NCI-H446 (cell line): ENCODE measurements around the gene MC2R.
"Not testable (repeated sequence)": the region's sequence is repeated elsewhere in the genome, so short reads cannot be mapped to it uniquely, and the experiment has no call there.

Source experiments
- DNase-seq, 2 experiments: peaks; one replicate each; lab custom pipeline; 2025; lab: John Stamatoyannopoulos, UW

The MC2R gene

DNA sequence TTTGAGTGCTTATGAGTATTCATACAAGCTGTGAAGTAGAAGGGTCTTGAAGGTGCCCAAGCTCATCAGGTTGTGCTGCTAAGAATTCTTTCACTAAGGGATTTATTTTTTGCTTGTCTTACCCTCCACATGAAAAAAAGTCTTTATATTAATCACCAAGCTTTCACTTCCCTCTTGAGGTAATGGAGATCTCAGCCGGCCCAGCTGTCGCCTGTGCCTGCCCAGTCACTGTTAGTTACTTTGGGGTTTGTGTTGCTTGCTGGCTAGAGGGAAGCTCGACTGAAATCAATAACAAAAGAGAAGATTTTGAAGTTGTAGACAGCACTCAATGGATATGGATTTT is 21.9 kb downstream of the MC2R start:
- DNase-seq: no peak

DNA sequence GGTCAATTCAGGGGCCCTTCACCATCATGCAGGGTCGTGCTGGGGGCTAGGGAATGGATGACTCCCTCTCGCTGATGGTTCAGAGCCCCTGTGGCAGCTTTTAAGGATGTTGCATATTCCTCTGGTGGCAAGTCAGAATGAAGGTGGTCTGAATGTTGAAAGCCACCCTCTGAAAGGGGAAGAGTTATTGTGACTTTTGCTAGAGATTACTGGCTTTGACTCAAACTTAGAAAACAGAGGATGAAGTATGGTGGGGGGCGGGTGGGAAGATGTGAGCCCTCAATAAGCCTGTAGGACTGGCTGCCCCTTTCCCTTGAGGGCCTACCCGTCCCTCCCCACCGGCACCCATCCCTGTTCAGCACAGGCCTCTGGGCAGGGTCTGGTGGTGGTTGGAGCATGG is 23.2 kb downstream of the MC2R start:
- no peak for DNase-seq

DNA sequence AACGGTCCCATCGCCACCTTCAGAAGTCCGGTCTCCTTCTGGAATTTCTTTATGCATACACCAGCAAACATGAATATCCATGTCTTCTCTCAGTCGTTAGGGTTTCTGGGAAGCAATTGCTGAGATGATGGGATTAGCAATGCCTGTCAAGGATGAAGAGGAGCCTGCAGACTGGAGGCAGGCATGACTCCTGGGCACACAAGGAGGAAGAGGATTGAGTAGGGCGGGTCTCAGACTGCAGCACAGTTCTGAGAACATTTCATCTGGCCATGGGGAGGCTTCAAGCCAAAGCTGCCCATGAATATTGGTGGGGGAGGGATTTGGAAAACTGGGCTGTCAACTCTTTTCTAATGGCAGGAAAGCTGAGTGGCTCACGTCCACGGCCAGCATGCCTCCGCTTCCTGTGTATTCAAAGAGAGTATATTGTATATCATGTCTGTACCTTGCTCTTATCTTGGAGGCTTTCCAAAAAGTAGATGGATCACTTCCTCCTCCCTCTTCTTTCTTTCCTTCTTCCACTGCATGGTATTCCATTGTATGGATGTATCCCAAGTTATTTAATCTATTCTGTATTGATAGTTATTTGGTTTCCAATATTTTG is 24.5 kb downstream of the MC2R start:
- no peak for DNase-seq

DNA sequence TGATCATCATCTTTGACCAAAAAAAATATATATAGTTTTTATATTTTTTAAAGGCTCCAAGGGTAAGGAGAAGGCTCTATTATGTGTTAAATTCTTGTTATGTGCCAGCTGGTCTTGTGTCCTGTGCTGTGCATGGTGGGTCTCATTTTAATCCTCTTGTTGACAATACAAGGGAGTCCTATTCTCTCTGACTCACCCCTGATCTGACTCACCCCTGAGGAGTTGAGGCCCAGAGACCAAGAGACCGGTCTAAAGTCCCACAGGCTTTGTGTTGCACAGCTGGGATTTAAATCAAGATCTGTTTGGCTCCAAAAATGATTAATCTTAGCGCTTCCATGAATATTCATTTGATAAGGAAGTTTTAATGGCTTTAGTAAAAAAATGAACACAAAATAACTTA is 25.7 kb downstream of the MC2R start:
- DNase-seq: no peak

DNA sequence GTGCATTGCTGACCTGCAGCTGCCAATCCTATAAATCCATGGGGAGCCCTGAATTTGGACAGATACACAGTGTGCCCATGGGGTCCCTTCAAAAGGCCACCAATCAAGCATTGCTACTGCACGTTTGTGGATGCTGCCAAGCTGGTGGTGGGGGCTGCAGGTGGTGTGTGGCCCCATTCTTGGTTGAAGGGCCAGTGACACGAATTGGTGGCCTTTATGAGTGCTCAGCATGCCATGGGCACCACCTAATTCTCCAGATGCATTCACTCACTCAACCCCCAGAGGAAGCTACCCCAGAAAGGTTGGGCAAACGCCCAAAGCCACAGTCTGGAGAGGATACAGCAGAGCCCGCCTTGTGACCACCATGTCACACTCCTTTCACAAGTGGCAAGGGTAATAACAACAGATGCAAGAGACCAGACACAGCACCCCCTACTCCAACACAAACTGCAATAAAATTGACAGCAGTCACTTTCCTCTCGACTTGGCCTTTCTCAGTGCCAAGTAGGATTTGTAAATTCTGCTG is 27.1 kb downstream of the MC2R start:
- peak in 1 of 2 experiments; percentile 49 for DNase-seq

DNA sequence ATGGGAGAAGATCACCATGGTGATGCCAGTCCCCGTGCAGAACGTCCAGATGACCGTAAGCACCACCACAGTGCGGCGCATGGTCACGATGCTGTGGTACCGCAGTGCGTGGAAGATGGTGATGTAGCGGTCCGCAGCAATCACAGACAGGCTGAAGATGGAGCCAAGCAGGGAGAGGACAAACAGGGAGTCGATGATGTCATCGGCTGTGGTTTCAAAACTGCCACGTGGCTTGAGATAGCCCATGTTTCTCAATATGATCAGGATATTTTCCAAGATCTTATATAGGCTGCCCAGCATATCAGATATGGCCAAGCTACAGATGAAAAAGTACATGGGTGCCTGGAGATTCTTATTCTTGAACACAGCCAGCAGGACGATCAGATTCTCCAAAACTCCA is 30.3 kb downstream of the MC2R start:
- no peak for DNase-seq

DNA sequence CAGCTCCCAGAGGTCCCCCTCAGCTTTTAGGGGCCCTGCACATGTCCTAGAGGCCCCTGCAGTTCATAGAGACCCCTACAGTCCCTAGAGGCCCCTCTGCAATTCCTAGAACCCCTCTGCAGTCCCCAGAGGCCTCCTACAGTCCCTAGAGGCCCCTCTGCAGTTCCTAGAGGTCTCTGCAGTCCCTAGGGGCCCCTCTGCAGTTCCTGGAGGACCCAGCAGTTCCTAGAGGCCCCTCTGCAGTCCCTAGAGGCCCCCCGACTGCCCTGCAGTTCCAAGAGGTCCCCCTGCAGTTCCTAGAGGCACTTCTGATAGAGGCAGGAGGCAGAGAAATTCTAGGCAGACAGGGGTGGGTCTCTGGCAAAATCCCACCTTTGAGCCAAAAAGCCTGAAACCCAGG is 35.4 kb downstream of the MC2R start:
- no peak for DNase-seq

DNA sequence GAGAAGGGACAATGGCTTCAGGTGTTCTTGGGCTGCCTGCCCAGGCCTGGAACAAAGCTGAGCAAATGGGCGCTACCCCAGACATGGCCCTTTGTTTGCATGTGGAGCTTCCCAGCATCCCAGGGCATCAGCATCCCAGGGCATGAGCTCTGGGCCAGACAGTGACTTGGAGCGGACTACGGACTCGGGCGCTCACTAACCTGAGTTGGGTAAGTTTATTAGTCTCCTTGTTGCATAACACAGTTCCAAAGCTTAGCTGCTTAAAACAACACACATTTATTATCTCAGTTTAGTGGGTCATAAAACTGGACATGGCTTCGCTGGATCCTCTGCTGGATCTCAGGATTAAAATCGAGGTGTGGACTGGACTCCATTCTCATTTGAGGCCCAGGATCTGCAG is 35.8 kb downstream of the MC2R start:
- DNase-seq: no peak

DNA sequence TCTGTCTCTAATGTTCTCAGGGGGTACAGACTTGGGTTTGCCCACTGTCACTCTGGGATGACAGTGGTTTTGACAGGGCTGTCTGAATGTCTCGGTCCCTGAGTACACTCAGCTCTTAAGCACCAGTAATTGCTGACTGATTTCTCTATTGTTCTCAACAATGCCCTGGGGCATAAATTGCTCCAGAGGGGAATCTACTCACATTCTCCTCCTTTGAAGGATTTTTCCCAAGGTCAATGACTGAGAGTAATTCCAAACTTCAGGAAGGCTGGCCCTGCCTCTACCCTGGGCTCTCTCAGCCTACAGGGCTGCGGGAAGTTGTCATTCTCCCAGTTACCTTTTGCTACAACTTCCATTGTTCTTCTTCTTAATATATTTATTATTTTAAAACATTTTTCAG is 36.5 kb downstream of the MC2R start:
- DNase-seq: no peak

DNA sequence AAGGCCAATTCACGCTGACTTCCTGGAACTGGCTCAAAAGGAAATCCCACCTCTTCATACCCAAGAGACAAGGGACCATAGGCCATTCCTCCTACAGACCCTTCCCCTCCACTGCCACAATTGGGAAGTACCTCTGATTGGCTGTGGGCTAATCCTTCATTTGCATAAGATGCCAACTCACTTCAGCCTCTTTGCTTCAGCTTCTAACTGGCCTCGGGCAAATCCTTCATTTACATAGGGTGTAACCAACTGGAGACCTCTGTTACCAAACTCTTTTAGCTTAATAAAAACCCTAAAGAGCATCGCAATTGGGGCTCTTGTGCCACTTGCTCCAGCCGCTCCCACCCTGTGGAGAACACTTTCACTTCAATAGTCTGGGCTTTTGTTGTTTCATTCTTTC is 38.2 kb downstream of the MC2R start:
- no peak for DNase-seq

DNA sequence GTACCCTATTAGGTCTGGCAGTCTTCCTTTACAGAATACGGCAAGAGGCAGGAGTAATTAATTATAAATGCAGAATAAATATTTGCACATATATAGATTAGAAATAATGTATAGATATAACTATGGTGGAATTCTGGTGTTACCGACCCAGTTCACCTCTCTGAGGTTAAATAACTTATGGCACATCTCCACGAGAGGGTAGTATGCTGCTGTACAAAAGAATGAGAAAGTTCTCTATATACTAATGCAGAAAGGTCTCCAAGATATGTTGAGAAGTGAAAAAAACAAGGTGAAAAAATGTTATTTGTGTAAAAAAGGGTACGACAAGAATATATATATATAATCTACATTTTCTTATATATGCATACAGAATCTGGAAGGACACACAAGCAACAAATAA is 40.8 kb downstream of the MC2R start:
- no peak for DNase-seq

DNA sequence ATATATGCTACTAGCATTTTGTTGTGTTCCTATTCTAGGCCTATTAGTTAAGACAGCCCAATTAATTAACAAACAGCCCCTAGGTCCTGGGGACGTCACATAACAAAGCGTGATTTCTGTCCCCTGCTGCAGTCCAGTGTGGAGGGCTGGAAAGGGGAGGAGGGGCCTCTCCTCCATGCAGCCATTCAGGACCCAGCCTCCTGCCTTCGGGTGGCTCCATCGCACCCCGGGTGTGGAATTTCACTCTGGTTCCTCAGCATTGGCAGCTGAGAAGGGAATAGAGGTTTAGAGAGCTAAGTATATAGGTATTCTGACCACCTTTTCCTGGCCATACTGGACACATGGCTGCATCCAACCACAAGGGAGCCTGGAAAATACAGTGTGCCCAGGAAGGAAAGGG is 42.4 kb downstream of the MC2R start:
- DNase-seq: no peak

DNA sequence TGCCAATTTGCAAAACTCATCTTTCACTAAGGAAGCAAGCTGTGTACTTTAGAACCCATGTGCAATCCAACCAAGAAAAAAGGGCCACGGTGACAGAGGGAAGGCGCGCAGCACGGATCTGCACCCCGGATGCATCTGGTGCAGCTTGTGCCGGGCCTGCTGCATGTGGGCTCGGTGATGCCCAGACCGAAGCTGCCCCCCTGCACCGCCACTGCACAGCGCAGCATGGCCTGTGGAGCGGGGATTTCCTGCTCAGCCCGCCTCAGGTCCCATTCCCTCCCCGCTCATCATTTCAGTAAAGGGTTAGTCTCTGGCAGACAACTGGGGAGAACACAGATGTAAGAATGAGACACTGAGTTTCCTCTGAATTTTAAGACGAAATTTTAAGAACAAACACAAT is 43.0 kb downstream of the MC2R start:
- DNase-seq: no peak

DNA sequence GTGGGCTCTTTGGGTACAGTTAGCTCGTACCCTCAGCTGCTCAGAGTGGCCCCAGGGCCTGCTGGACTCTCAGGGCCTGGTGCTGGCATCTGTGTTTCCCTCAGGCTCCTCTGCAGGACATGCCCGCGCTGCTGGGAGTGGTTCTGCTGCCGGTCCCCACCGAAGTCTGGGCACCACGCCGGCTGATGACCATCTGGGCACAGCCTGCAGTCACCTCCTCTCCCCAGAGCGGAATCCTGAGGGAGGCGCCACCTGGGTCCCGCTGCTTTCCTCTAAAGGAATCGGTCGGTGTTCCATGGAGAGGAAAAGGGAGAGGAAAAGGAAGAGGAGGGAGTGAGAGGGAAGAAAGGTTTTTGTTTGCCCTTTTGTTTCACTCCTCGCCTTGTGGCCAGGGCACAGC is 43.6 kb downstream of the MC2R start:
- no peak for DNase-seq

DNA sequence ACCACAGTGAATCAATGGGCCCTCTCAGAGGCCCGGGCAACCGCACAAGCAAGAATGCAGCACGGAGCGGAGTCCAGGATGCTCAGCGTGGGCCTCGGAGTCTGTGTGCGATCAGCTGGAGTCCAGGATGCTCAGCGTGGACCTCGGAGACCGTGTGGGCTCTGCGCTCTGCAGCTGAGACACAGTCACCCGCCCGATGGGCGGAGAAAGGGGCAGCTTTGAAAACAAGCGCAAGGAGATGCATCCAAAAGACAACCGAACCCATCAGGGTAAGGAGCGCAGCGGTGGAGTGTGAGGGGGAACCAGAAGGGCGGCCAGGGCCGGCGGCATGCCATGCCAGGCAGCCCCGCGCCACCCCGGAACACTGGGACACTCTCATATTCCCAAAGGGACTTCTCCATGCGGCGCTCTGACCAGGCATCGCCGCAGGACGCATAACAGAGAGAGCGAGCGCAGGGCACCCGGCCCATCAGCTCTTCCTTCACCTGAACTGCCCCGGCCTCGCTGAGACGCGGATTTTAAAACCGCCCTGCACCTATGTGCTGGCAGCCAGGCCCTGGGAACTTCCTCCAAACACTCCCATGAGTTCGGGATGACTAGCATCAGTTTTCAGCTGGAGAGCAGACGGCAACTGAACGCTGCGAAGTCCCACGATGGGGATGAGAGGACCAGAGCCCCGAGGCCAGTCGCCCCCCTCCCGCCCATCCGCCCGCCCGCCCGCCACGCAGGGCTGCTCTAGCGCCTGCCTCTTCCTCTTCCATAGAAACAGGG is 46.6 kb downstream of the MC2R start:
- DNase-seq: no peak

DNA sequence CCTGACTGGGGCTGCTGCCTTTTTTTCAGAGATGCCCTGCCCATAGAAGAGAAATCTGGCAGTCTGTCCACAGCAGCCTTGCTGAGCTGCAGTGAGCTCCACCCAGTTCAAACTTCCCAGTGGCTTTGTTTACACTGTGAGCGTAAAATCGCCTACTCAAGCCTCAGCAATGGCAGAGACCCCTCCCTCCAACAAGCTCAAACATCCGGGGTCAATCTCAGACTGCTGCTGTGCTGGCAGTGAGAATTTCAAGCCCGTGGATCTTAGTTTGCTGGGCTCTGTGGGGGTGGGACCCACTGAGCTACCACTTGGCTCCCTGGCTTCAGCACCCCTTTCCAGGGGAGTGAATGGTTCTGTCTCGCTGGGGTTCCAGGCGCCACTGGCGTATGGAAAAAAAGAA is 52.4 kb downstream of the MC2R start:
- DNase-seq: not testable (repeated sequence)

DNA sequence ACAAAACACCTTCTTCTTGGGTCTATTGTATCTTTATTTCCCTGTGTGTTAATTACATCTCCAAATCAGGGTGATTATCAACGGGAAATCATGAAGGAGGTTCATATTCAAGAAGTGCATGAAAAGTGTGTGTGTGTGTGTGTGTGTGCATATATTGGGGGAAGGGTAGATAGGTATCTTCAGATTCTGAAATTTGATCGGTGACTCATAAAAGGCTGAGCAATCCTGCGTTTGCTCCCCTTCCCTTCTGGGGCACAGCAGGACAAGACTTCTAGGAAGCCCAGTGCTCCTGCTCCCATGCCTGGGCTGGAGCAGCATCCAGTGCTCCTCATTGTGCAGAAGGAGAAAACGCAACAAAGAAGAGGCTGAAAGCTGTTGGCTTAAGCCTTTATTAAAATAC is 65.5 kb downstream of the MC2R start:
- no peak for DNase-seq

DNA sequence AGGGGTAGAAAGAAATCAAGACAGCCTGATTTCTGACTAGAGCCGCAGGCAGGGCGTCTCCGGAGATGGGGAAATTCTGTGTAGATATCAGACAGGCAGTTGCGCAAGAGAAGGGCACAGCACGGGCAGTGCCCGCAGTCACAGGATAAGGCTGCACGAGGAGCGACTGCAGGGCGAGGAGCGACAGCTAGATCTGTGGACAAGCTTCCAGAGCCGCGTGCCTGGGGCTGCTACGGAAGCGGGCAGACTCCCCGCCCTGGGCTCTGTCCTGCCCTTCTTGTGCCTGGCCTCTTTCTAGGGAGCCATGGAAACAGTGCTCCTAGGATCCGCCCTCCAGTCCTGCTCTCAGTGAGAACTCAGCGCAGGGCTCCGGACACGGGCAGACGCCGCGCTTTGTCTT is 78.8 kb downstream of the MC2R start:
- no peak for DNase-seq

DNA sequence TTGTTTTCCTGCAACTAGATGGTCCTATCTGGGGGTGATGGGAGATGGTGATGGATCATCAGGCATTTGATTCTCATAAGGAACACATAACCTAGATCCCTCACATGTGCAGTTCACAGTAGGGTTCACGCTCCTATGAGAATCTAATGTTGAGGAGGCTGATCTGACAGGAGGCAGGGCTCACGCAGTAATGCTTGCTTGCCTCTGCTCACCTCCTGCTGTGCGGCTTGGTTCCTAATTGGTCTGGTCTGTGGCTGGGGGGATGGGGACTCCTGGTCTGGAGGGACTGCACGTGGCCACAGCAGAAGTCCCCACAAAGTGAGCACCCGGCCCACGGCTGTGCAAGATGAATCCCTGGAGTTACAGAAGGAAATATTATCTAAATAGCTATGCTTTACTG is 80.1 kb downstream of the MC2R start:
- DNase-seq: no peak

DNA sequence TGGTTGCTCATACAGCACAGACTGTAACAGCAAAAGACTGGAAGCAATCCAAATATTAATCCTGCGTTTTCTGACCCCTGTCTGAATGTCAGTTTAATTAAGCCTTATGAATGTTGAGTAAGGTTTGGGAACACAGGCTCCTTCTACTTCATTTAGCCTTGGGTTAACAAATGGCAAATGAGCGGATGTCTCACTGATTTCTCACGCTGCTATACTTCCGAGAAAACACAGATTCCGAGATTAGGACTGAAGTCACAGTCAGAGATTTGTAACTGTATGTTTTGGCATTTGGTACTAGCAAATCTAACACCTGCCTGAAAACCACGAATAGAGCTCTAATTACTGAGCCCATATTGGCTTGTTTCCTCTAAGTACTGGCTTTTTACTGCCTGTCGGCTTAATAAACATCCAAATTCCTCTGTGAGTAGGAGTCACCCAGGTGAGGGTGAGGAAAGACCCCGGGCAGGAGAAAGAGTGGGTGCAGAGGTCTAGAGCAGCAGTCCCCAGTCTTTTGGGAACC is 80.8 kb downstream of the MC2R start:
- no peak for DNase-seq
